C4-2B (cell line): ENCODE measurements around the gene XXYLT1.

ENCODE experiments used
- CTCF ChIP-seq: fragments of 450-650 bp; conservative IDR thresholded peaks from 2 replicates; pipeline ENCODE4 v1.5.1; 2017; ENCODE audit warnings: mild to moderate bottlenecking
- ZFX ChIP-seq: fragments of 450-650 bp; IDR thresholded peaks from 2 replicates; pipeline ENCODE4 v1.6.1; 2017

DNA sequence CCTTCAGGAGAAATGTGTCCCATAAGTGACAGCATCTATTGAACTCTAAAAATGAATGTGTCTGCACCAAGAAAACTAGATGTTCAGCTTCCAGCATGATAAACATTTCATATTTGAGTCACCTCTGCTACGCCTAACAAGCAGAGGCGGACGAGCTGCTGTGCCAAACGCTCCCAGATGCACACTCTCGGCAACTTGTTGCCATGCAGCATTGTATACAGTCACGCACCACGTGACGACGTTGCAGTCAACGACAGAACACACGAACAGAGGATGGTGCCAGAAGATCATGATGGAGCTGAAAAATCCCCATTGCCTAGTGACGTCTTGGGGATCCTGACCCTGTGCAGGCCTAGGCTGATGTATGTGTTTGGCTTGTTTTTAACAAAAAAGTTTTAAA lies 137.5 kb downstream of the XXYLT1 start:
- no peak for TF ChIP-seq CTCF
- TF ChIP-seq ZFX: no peak
